Ishikawa (cell line): ENCODE results near the gene ADH7.

Experiments used
- CEBPB ChIP-seq: IDR thresholded peaks from 2 replicates; pipeline ENCODE4 v1.6.1; 2012
- CREB1 ChIP-seq: IDR thresholded peaks from 2 replicates; pipeline ENCODE4 v1.6.1; 2012; ENCODE audit warnings: low read depth
- EGR1 ChIP-seq: IDR thresholded peaks from 2 replicates; pipeline ENCODE4 v1.6.1; 2012
- EP300 ChIP-seq: IDR thresholded peaks from 2 replicates; pipeline ENCODE4 v1.6.1; 2012; ENCODE audit warnings: borderline replicate concordance
- FOXM1 ChIP-seq: IDR thresholded peaks from 2 replicates; pipeline ENCODE4 v1.6.1; 2012; ENCODE audit warnings: low read depth, borderline replicate concordance
- RAD21 ChIP-seq: IDR thresholded peaks from 2 replicates; pipeline ENCODE4 v1.6.1; 2012; ENCODE audit warnings: low read depth
- TAF1 ChIP-seq: IDR thresholded peaks from 2 replicates; pipeline ENCODE4 v1.6.1; 2012; ENCODE audit warnings: low read depth, mild to moderate bottlenecking
- TCF12 ChIP-seq: IDR thresholded peaks from 2 replicates; pipeline ENCODE4 v1.6.1; 2012; ENCODE audit warnings: low read depth
- TEAD4 ChIP-seq: IDR thresholded peaks from 2 replicates; pipeline ENCODE4 v1.6.1; 2012
- YY1 ChIP-seq: IDR thresholded peaks from 2 replicates; pipeline ENCODE4 v1.6.1; 2012; ENCODE audit warnings: low read depth
- ZBTB7A ChIP-seq: IDR thresholded peaks from 2 replicates; pipeline ENCODE4 v1.6.1; 2012; ENCODE audit warnings: low read depth
- TF ChIP-seq, protein P1 (sequence below): IDR thresholded peaks from 2 replicates; pipeline ENCODE4 v1.6.1; 2012
- TF ChIP-seq, protein P2 (sequence below): IDR thresholded peaks from 2 replicates; pipeline ENCODE4 v1.6.1; 2012; ENCODE audit warnings: low read depth, mild to moderate bottlenecking

DNA sequence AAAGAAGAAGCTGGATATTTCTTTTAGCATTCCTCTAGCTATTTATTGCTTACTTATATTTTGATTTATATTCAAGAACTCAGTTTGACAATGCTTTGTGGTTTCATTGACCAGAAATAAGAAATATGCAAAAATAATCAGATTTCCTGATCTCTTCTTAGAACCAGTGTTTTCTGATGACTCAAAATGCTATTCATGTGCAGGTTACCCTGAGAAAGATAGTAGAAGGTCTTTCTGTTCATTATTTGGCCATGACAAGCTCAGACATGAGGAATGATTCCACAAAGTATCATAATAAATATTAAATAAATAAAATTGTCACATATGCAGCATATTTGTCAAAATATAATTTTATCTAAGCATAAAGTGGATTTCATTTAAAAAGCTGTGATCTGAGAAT lies 24.1 kb downstream of the ADH7 start:
- TF ChIP-seq TEAD4 (no peak), TAF1 (no peak), YY1 (no peak), CREB1 (no peak), RAD21 (no peak), EP300 (no peak), EGR1 (no peak), FOXM1 (no peak), CEBPB (no peak), TCF12 (no peak), ZBTB7A (no peak)
- TF ChIP-seq, protein P1, sequence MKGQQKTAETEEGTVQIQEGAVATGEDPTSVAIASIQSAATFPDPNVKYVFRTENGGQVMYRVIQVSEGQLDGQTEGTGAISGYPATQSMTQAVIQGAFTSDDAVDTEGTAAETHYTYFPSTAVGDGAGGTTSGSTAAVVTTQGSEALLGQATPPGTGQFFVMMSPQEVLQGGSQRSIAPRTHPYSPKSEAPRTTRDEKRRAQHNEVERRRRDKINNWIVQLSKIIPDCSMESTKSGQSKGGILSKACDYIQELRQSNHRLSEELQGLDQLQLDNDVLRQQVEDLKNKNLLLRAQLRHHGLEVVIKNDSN, result no peak
- TF ChIP-seq, protein P2, sequence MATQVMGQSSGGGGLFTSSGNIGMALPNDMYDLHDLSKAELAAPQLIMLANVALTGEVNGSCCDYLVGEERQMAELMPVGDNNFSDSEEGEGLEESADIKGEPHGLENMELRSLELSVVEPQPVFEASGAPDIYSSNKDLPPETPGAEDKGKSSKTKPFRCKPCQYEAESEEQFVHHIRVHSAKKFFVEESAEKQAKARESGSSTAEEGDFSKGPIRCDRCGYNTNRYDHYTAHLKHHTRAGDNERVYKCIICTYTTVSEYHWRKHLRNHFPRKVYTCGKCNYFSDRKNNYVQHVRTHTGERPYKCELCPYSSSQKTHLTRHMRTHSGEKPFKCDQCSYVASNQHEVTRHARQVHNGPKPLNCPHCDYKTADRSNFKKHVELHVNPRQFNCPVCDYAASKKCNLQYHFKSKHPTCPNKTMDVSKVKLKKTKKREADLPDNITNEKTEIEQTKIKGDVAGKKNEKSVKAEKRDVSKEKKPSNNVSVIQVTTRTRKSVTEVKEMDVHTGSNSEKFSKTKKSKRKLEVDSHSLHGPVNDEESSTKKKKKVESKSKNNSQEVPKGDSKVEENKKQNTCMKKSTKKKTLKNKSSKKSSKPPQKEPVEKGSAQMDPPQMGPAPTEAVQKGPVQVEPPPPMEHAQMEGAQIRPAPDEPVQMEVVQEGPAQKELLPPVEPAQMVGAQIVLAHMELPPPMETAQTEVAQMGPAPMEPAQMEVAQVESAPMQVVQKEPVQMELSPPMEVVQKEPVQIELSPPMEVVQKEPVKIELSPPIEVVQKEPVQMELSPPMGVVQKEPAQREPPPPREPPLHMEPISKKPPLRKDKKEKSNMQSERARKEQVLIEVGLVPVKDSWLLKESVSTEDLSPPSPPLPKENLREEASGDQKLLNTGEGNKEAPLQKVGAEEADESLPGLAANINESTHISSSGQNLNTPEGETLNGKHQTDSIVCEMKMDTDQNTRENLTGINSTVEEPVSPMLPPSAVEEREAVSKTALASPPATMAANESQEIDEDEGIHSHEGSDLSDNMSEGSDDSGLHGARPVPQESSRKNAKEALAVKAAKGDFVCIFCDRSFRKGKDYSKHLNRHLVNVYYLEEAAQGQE, result no peak
